Measurements from ENCODE around the gene XCR1. TPM values are rescaled to one million over a fixed set of nuclear protein-coding genes. Genes with fewer than 3 reads are reported as not detected.

The XCR1 gene
- total and polyA plus RNA-seq, 9 of the 15 experiments (the other 6 are each of a cell fraction or from before 2014, with no cell fraction given) = not detected

- no peak for DNase-seq (ENCODE audit: extremely low read depth in 1 of 4, low spot score in 3 of 4)
- in situ Hi-C loops (cut with MboI) = no loop called here
- ChIA-PET CTCF (ENCODE audit: low intra/inter-chr PET ratio) (no interaction called here), POLR2A (no interaction called here)
- no peak for FAIRE-seq
- H3K4me2 ChIP-seq (ENCODE audit: insufficient read depth, low read length) = peak overlapping the region; percentile 53; the same call in 1 of the 2 replicates
- no peaks in the 10 kb centered on the region for H3K36me3 ChIP-seq (ENCODE audit: control insufficient read depth, insufficient read depth, low read length)
- H3K27me3 ChIP-seq (ENCODE audit: control insufficient read depth in 2 of 2, insufficient read depth in 2 of 2, low read length in 2 of 2) = peaks cover 11 to 33% of the 10 kb centered on the region in 2 experiments
- ATAC-seq = no peak
- TF ChIP-seq CEBPG (CRISPR knock-in tag; IDR thresholded peaks at IDR 0.05) (no peak), CEBPG (tag; conservative IDR thresholded peaks at IDR 0.05 in 1 of 2, IDR thresholded peaks at IDR 0.05 in 1 of 2) (peak in 1 of 2 experiments; percentile 39; a peak in 3 of 4 replicates), NR2C2 (CRISPR knock-in tag; IDR thresholded peaks at IDR 0.05) (no peak), NR2C2 (tag; IDR thresholded peaks at IDR 0.05) (no peak), NCOA1 (IDR thresholded peaks at IDR 0.05; ENCODE audit: low read depth) (no peak), CCNT2 (IDR thresholded peaks at IDR 0.05; ENCODE audit: borderline replicate concordance, extremely low read depth, insufficient read length, low read depth, low read length) (no peak), E2F4 (CRISPR knock-in tag; IDR thresholded peaks at IDR 0.05; ENCODE audit: low read depth) (no peak)
- no peak overlapping the region for H3K4me3 ChIP-seq
- H3K9me3 ChIP-seq (replicated peaks; ENCODE audit: control insufficient read depth, insufficient read depth, low read depth, low read length) = no peaks in the 10 kb centered on the region
- intact Hi-C loops (cut with micrococcal nuclease) = loop anchor here (5.0 kb wide), 1 partner anchor 69 kb away; no protein-coding TSS in a partner anchor
- H2AFZ ChIP-seq (ENCODE audit: low read depth, low read length) = peak overlapping the region; percentile 72
- H3K9ac ChIP-seq (ENCODE audit: insufficient read depth in 1 of 2, low read depth in 2 of 2, low read length in 2 of 2) = no peak overlapping the region
- no peak overlapping the region for H3K27ac ChIP-seq (ENCODE audit: extremely low read depth, low read depth, low read length)
- no peaks in the 10 kb centered on the region for H3K79me2 ChIP-seq (ENCODE audit: control insufficient read depth, insufficient read depth, low read length)
- H3K9me1 ChIP-seq (ENCODE audit: control insufficient read depth, insufficient read depth, low read length) = no peaks in the 10 kb centered on the region
- no TSS peak for BruUV-seq (replicated peaks)
- WGBS (ENCODE audit: insufficient coverage, low coverage, missing lambda C conversion rate) = 8% methylated on average over 6 of the region's 6 CpGs
- H3K4me1 ChIP-seq (replicated peaks in 1 of 2; ENCODE audit: control insufficient read depth in 2 of 2, insufficient read depth in 2 of 2, low read length in 2 of 2) = peaks cover 0 to 6% of the 10 kb centered on the region in 2 experiments; a peak in 3 of 5 replicates
- no peaks in the 10 kb centered on the region for H4K20me1 ChIP-seq (replicated peaks; ENCODE audit: control insufficient read depth, insufficient read depth, low read length)
Measured at GRCh38 chr3:46008058-46008457, 19.2 kb downstream of the XCR1 start.

Data from K562 (cell line).